ENCODE measurements around the gene SPOCK1. TPM values are rescaled to one million over a fixed set of nuclear protein-coding genes. Genes with fewer than 3 reads are reported as not detected.

The SPOCK1 gene
- total RNA-seq, 4 donors from 2014 or later, result 46.5 to 52.7 (median 51.4) TPM

GRCh38 chr5:137335493-137335892 is 163.6 kb downstream of the SPOCK1 start:
- Histone ChIP-seq H3K9me3 (no peaks in the 10 kb centered on the region), H3K27me3 (no peaks in the 10 kb centered on the region), H3K4me3 (no peak overlapping the region), H3K4me1 (peaks cover 0 to 11% (median 0%) of the 10 kb centered on the region in 3 donors), H3K27ac (no peak overlapping the region), H3K36me3 (no peaks in the 10 kb centered on the region)
- 86 to 87% methylated on average over 4 to 5 of the region's 5 CpGs for WGBS, 2 donors (ENCODE audit: low coverage in 1 of 2)
- TF ChIP-seq POLR2A (IDR thresholded peaks at IDR 0.05) (no peak), POLR2AphosphoS5 (IDR thresholded peaks at IDR 0.05) (no peak), CTCF (IDR thresholded peaks at IDR 0.05) (no peak), EP300 (IDR thresholded peaks at IDR 0.05) (no peak)
- ATAC-seq, result no peak

GRCh38 chr5:137333928-137334327 is 165.2 kb downstream of the SPOCK1 start:
- no peak for ATAC-seq
- Histone ChIP-seq H3K4me1 (peaks cover 0 to 11% (median 0%) of the 10 kb centered on the region in 3 donors), H3K27me3 (no peaks in the 10 kb centered on the region), H3K27ac (no peak overlapping the region), H3K36me3 (no peaks in the 10 kb centered on the region), H3K4me3 (no peak overlapping the region), H3K9me3 (no peaks in the 10 kb centered on the region)
- WGBS, 2 donors (ENCODE audit: low coverage in 1 of 2), result 48 to 67% methylated on average over 3 of the region's 3 CpGs
- TF ChIP-seq CTCF (IDR thresholded peaks at IDR 0.05), result no peak
- TF ChIP-seq POLR2A (IDR thresholded peaks at IDR 0.05), result no peak
- TF ChIP-seq EP300 (IDR thresholded peaks at IDR 0.05), result no peak
- no peak for TF ChIP-seq POLR2AphosphoS5 (IDR thresholded peaks at IDR 0.05)

- Histone ChIP-seq H3K4me3 (no peak overlapping the region), H3K36me3 (no peaks in the 10 kb centered on the region), H3K9me3 (no peaks in the 10 kb centered on the region), H3K4me1 (peaks cover 0 to 11% (median 0%) of the 10 kb centered on the region in 3 donors), H3K27ac (no peak overlapping the region), H3K27me3 (no peaks in the 10 kb centered on the region)
- TF ChIP-seq EP300 (IDR thresholded peaks at IDR 0.05) (no peak), CTCF (IDR thresholded peaks at IDR 0.05) (no peak), POLR2A (IDR thresholded peaks at IDR 0.05) (no peak), POLR2AphosphoS5 (IDR thresholded peaks at IDR 0.05) (no peak)
- ATAC-seq, result no peak
- 33 to 41% methylated on average over 2 of the region's 4 CpGs for WGBS, 2 donors (ENCODE audit: low coverage in 1 of 2)
Observed at GRCh38 chr5:137333475-137333874, 165.7 kb downstream of the SPOCK1 start.

GRCh38 chr5:137332296-137332695 is 166.8 kb downstream of the SPOCK1 start:
- H3K27me3 ChIP-seq, result no peaks in the 10 kb centered on the region
- ATAC-seq, result no peak

More at GRCh38 chr5:137332296-137332695, 166.8 kb downstream of the SPOCK1 start:
- 75 to 84% methylated on average over 5 to 6 of the region's 6 CpGs for WGBS, 2 donors (ENCODE audit: low coverage in 1 of 2)
- Histone ChIP-seq H3K27ac (no peak overlapping the region), H3K36me3 (no peaks in the 10 kb centered on the region), H3K9me3 (no peaks in the 10 kb centered on the region), H3K4me1 (peaks cover 0 to 11% (median 0%) of the 10 kb centered on the region in 3 donors), H3K4me3 (no peak overlapping the region)
- TF ChIP-seq CTCF (IDR thresholded peaks at IDR 0.05) (no peak), POLR2A (IDR thresholded peaks at IDR 0.05) (no peak), POLR2AphosphoS5 (IDR thresholded peaks at IDR 0.05) (no peak), EP300 (IDR thresholded peaks at IDR 0.05) (no peak)
